ENCODE data around the gene FNBP1. TPM values are rescaled to one million over a fixed set of nuclear protein-coding genes. Genes with fewer than 3 reads are reported as not detected.

Gene FNBP1
- total and polyA plus RNA-seq, 2 donors (not counting 1 experiment from before 2014, with no cell fraction given) = 42.9 to 318 TPM

- peak overlapping the region; percentile 88 for H3K4me3 Mint-ChIP-seq
- POLR2A ChIA-PET = interaction anchor here (0.5 to 3.5 kb wide), 11 partner anchors 9 to 130 kb away, joined by 3 to 20 read pairs (median 10); no protein-coding TSS in a partner anchor
These were observed 19.7 kb downstream of the FNBP1 start for GRCh38 chr9:130023144-130023787.

More at GRCh38 chr9:130023144-130023787, 19.7 kb downstream of the FNBP1 start:
- Histone ChIP-seq H3K36me3 (replicated peaks in 1 of 2; ENCODE audit: control extremely low read depth in 1 of 2, control insufficient read depth in 1 of 2, extremely low read depth in 1 of 2, insufficient read depth in 2 of 2, low read length in 1 of 2) (peaks cover 0 to 8% of the 10 kb centered on the region in 2 experiments), H3K4me1 (ENCODE audit: control insufficient read depth in 2 of 2, insufficient read depth in 2 of 2, low read length in 2 of 2) (peaks cover 72 to 81% of the 10 kb centered on the region in 2 donors), H3K79me2 (ENCODE audit: control insufficient read depth, insufficient read depth, low read length) (peaks cover 100% of the 10 kb centered on the region), H3K27ac (ENCODE audit: low read length in 2 of 2) (peak overlapping the region; percentile 87 to 95), H4K20me1 (ENCODE audit: control insufficient read depth, insufficient read depth, low read length, poor library complexity, severe bottlenecking) (no peaks in the 10 kb centered on the region), H2AFZ (ENCODE audit: insufficient read depth, low read depth, low read length, poor library complexity, severe bottlenecking) (no peak overlapping the region), H3K4me3 (ENCODE audit: control extremely low read depth in 1 of 5, extremely low read depth in 1 of 5, insufficient read depth in 1 of 5, low read depth in 2 of 5, low read length in 4 of 5) (peak overlapping the region in 3 of 5 experiments; percentile 5 to 45 (median 28)), H3K9me3 (ENCODE audit: control extremely low read depth in 1 of 3, control insufficient read depth in 2 of 3, insufficient read depth in 1 of 3, low read length in 2 of 3) (peaks cover 0 to 6% (median 0%) of the 10 kb centered on the region in 3 donors), H3K9ac (ENCODE audit: low read length) (peak overlapping the region; percentile 46), H3K27me3 (replicated peaks in 1 of 4; ENCODE audit: control extremely low read depth in 1 of 4, control insufficient read depth in 3 of 4, insufficient read depth in 4 of 4, low read length in 3 of 4) (no peaks in the 10 kb centered on the region), H3K4me2 (replicated peaks; ENCODE audit: low read depth, low read length, poor library complexity, severe bottlenecking) (peak overlapping the region; percentile 72)
- WGBS (ENCODE audit: insufficient coverage) = 41% methylated on average over 7 of the region's 7 CpGs
- Mint-ChIP-seq H3K9me3 (ENCODE audit: insufficient read depth) (no peaks in the 10 kb centered on the region), H3K27ac (peak overlapping the region; percentile 98), H3K4me1 (peaks cover 86% of the 10 kb centered on the region), H3K27me3 (no peaks in the 10 kb centered on the region)
- TF ChIP-seq CTCF (IDR thresholded peaks at IDR 0.05) (no peak), EZH2 (IDR thresholded peaks at IDR 0.05; ENCODE audit: borderline replicate concordance, insufficient read depth, low read depth, low read length, poor library complexity, severe bottlenecking) (no peak)
- ATAC-seq (ENCODE audit: low read depth) (peak; percentile 82), DNase-seq (peak; percentile 85)
- intact Hi-C loops (cut with micrococcal nuclease) = loop anchor here (2.0 to 5.0 kb wide), 3 partner anchors 16 to 36 kb away; no protein-coding TSS in a partner anchor
- CTCF ChIA-PET = interaction anchor here (0.5 to 2.1 kb wide), 12 partner anchors 9 to 184 kb away, joined by 3 to 8 read pairs (median 4); no protein-coding TSS in a partner anchor

Data from B cell (primary cell).